Stimulated activated naive CD8-positive, alpha-beta T cell treated with anti-CD3 and anti-CD28 coated beads, Interleukin-15, amount 100 ng/mL, for 72 hours (primary cell): Measurements from ENCODE around the gene XYLT1.

ENCODE experiments used
- ATAC-seq: fragments of 150-1000 bp; cut with Tn5 transposase; 2 replicates; pipeline ENCODE4 v1.10.0; 2021; ENCODE audit warnings: mild to moderate bottlenecking, moderate library complexity
- DNase-seq, 2 donors: peaks; one replicate each; pipeline ENCODE4 v3.0.0; 2021 to 2022
- H3K27ac Mint-ChIP-seq, 2 donors: one replicate each; pipeline ENCODE4 v1.8.0; 2022; ENCODE audit warnings: mild to moderate bottlenecking in 2 of 2, mixed read lengths in 2 of 2, moderate library complexity in 2 of 2
- H3K27me3 Mint-ChIP-seq: one replicate; pipeline ENCODE4 v1.8.0; 2022; ENCODE audit warnings: mixed read lengths
- H3K4me1 Mint-ChIP-seq: one replicate; pipeline ENCODE4 v1.8.0; 2022; ENCODE audit warnings: mild to moderate bottlenecking, mixed read lengths
- H3K4me3 Mint-ChIP-seq, 2 donors: one replicate each; pipeline ENCODE4 v1.8.0; 2022; ENCODE audit warnings: mild to moderate bottlenecking in 2 of 2, mixed read lengths in 2 of 2, moderate library complexity in 1 of 2
- H3K9me3 Mint-ChIP-seq, 2 donors: one replicate each; pipeline ENCODE4 v1.8.0; 2022; ENCODE audit warnings: mixed read lengths in 2 of 2

Gene XYLT1

GRCh38 chr16:17389384-17389783 lies 81.4 kb downstream of the XYLT1 start:
- H3K4me1 Mint-ChIP-seq, result peaks cover 49% of the 10 kb centered on the region
- H3K9me3 Mint-ChIP-seq, result peaks cover 7 to 17% of the 10 kb centered on the region in 2 donors

GRCh38 chr16:17387256-17387655 lies 83.5 kb downstream of the XYLT1 start:
- Mint-ChIP-seq H3K4me1 (peaks cover 48% of the 10 kb centered on the region), H3K9me3 (peaks cover 4 to 5% of the 10 kb centered on the region in 2 donors), H3K4me3 (no peak overlapping the region), H3K27ac (no peak overlapping the region), H3K27me3 (no peaks in the 10 kb centered on the region)
- no peak for ATAC-seq
- DNase-seq, result no peak

More at GRCh38 chr16:17389384-17389783, 81.4 kb downstream of the XYLT1 start:
- no peak overlapping the region for H3K4me3 Mint-ChIP-seq
- ATAC-seq, result no peak
- no peaks in the 10 kb centered on the region for H3K27me3 Mint-ChIP-seq
- no peak for DNase-seq
- no peak overlapping the region for H3K27ac Mint-ChIP-seq

- H3K4me3 Mint-ChIP-seq, result no peak overlapping the region
- DNase-seq (no peak), ATAC-seq (no peak)
- H3K27ac Mint-ChIP-seq, result peak overlapping the region in 1 of 2 donors; percentile 42
- no peaks in the 10 kb centered on the region for H3K9me3 Mint-ChIP-seq
- H3K4me1 Mint-ChIP-seq, result peaks cover 47% of the 10 kb centered on the region
- H3K27me3 Mint-ChIP-seq, result no peaks in the 10 kb centered on the region
Observed at GRCh38 chr16:17386229-17386628, 84.5 kb downstream of the XYLT1 start.

GRCh38 chr16:17384471-17384870 lies 86.3 kb downstream of the XYLT1 start:
- no peak overlapping the region for H3K4me3 Mint-ChIP-seq
- ATAC-seq (no peak), DNase-seq (no peak)
- no peaks in the 10 kb centered on the region for H3K27me3 Mint-ChIP-seq
- peaks cover 60% of the 10 kb centered on the region for H3K4me1 Mint-ChIP-seq
- no peaks in the 10 kb centered on the region for H3K9me3 Mint-ChIP-seq
- no peak overlapping the region for H3K27ac Mint-ChIP-seq

- peaks cover 66% of the 10 kb centered on the region for H3K4me1 Mint-ChIP-seq
- peak overlapping the region; percentile 33 to 58 for H3K4me3 Mint-ChIP-seq
Observed at GRCh38 chr16:17382949-17383863, 87.6 kb downstream of the XYLT1 start.

GRCh38 chr16:17382514-17382913 lies 88.2 kb downstream of the XYLT1 start:
- Mint-ChIP-seq H3K4me3 (peak overlapping the region in 1 of 2 donors; percentile 30), H3K27ac (no peak overlapping the region), H3K27me3 (no peaks in the 10 kb centered on the region), H3K4me1 (peaks cover 72% of the 10 kb centered on the region), H3K9me3 (no peaks in the 10 kb centered on the region)
- DNase-seq (no peak), ATAC-seq (no peak)

More at GRCh38 chr16:17382949-17383863, 87.6 kb downstream of the XYLT1 start:
- DNase-seq (no peak), ATAC-seq (no peak)
- no peaks in the 10 kb centered on the region for H3K9me3 Mint-ChIP-seq
- peak overlapping the region; percentile 59 to 69 for H3K27ac Mint-ChIP-seq
- H3K27me3 Mint-ChIP-seq, result no peaks in the 10 kb centered on the region

- no peak for DNase-seq
- Mint-ChIP-seq H3K9me3 (no peaks in the 10 kb centered on the region), H3K27ac (no peak overlapping the region), H3K27me3 (no peaks in the 10 kb centered on the region), H3K4me1 (peaks cover 72% of the 10 kb centered on the region), H3K4me3 (no peak overlapping the region)
- ATAC-seq, result no peak
Observed at GRCh38 chr16:17381784-17382183, 89.0 kb downstream of the XYLT1 start.

- H3K27me3 Mint-ChIP-seq, result no peaks in the 10 kb centered on the region
- H3K4me3 Mint-ChIP-seq, result no peak overlapping the region
- peak overlapping the region in 1 of 2 donors; percentile 19 for H3K27ac Mint-ChIP-seq
- ATAC-seq (no peak), DNase-seq (no peak)
- peaks cover 68% of the 10 kb centered on the region for H3K4me1 Mint-ChIP-seq
- H3K9me3 Mint-ChIP-seq, result no peaks in the 10 kb centered on the region
Observed at GRCh38 chr16:17380613-17381012, 90.1 kb downstream of the XYLT1 start.

- peaks cover 78% of the 10 kb centered on the region for H3K4me1 Mint-ChIP-seq
- no peaks in the 10 kb centered on the region for H3K27me3 Mint-ChIP-seq
- no peak overlapping the region for H3K4me3 Mint-ChIP-seq
- ATAC-seq, result no peak
- no peak for DNase-seq
- H3K9me3 Mint-ChIP-seq, result no peaks in the 10 kb centered on the region
- H3K27ac Mint-ChIP-seq, result peak overlapping the region in 1 of 2 donors; percentile 19
Observed at GRCh38 chr16:17379121-17379571, 91.6 kb downstream of the XYLT1 start.

- no peaks in the 10 kb centered on the region for H3K9me3 Mint-ChIP-seq
- DNase-seq (no peak), ATAC-seq (no peak)
- H3K4me1 Mint-ChIP-seq, result peaks cover 73% of the 10 kb centered on the region
- no peaks in the 10 kb centered on the region for H3K27me3 Mint-ChIP-seq
- no peak overlapping the region for H3K27ac Mint-ChIP-seq
- H3K4me3 Mint-ChIP-seq, result peak overlapping the region in 1 of 2 donors; percentile 24
Observed at GRCh38 chr16:17377360-17378324, 93.1 kb downstream of the XYLT1 start.

GRCh38 chr16:17375461-17376304 lies 95.1 kb downstream of the XYLT1 start:
- no peak overlapping the region for H3K27ac Mint-ChIP-seq
- no peak for DNase-seq

GRCh38 chr16:17374668-17375255 lies 96.0 kb downstream of the XYLT1 start:
- peak; percentile 70 for ATAC-seq
- Mint-ChIP-seq H3K27ac (no peak overlapping the region), H3K9me3 (no peaks in the 10 kb centered on the region), H3K4me1 (peaks cover 82% of the 10 kb centered on the region), H3K4me3 (peak overlapping the region in 1 of 2 donors; percentile 18), H3K27me3 (no peaks in the 10 kb centered on the region)
- peak in 1 of 2 donors; percentile 13 for DNase-seq

More at GRCh38 chr16:17375461-17376304, 95.1 kb downstream of the XYLT1 start:
- no peak overlapping the region for H3K4me3 Mint-ChIP-seq
- H3K27me3 Mint-ChIP-seq, result no peaks in the 10 kb centered on the region
- H3K4me1 Mint-ChIP-seq, result peaks cover 77% of the 10 kb centered on the region
- no peaks in the 10 kb centered on the region for H3K9me3 Mint-ChIP-seq
- peak; percentile 54 for ATAC-seq

GRCh38 chr16:17373533-17373932 lies 97.2 kb downstream of the XYLT1 start:
- no peak overlapping the region for H3K4me3 Mint-ChIP-seq
- H3K27ac Mint-ChIP-seq, result no peak overlapping the region
- H3K9me3 Mint-ChIP-seq, result no peaks in the 10 kb centered on the region
- ATAC-seq, result no peak
- no peaks in the 10 kb centered on the region for H3K27me3 Mint-ChIP-seq
- no peak for DNase-seq
- peaks cover 82% of the 10 kb centered on the region for H3K4me1 Mint-ChIP-seq

GRCh38 chr16:17372386-17372785 lies 98.4 kb downstream of the XYLT1 start:
- Mint-ChIP-seq H3K27me3 (no peaks in the 10 kb centered on the region), H3K4me1 (peaks cover 83% of the 10 kb centered on the region), H3K4me3 (no peak overlapping the region), H3K9me3 (peaks cover 0 to 1% of the 10 kb centered on the region in 2 donors), H3K27ac (no peak overlapping the region)
- no peak for DNase-seq
- no peak for ATAC-seq
